ENCODE data around the gene CHN1. TPM values are rescaled to one million over a fixed set of nuclear protein-coding genes. Genes with fewer than 3 reads are reported as not detected.

Gene CHN1
- total RNA-seq, 4 donors from 2014 or later: 3.4 to 60.2 (median 7.1) TPM

GRCh38 chr2:174984561-174984960 lies 20.6 kb downstream of the CHN1 start:
- no peaks in the 10 kb centered on the region for H3K36me3 ChIP-seq
- DNase-seq: no peak
- H3K27ac ChIP-seq: no peak overlapping the region
- H3K4me1 ChIP-seq: no peaks in the 10 kb centered on the region
- H3K9me3 ChIP-seq: no peaks in the 10 kb centered on the region
- TF ChIP-seq CTCF (IDR thresholded peaks at IDR 0.05): no peak
- TF ChIP-seq POLR2A (IDR thresholded peaks at IDR 0.05): no peak
- H3K4me3 ChIP-seq: no peak overlapping the region
- no peaks in the 10 kb centered on the region for H3K27me3 ChIP-seq

GRCh38 chr2:174981331-174981730 lies 23.9 kb downstream of the CHN1 start:
- DNase-seq: no peak
- Histone ChIP-seq H3K36me3 (no peaks in the 10 kb centered on the region), H3K4me1 (no peaks in the 10 kb centered on the region), H3K9me3 (no peaks in the 10 kb centered on the region), H3K27me3 (no peaks in the 10 kb centered on the region), H3K4me3 (no peak overlapping the region), H3K27ac (no peak overlapping the region)
- no peak for TF ChIP-seq POLR2A (IDR thresholded peaks at IDR 0.05)
- no peak for TF ChIP-seq CTCF (IDR thresholded peaks at IDR 0.05)

GRCh38 chr2:174979996-174980395 lies 25.2 kb downstream of the CHN1 start:
- Histone ChIP-seq H3K9me3 (no peaks in the 10 kb centered on the region), H3K36me3 (no peaks in the 10 kb centered on the region), H3K4me3 (no peak overlapping the region), H3K27ac (no peak overlapping the region), H3K4me1 (no peaks in the 10 kb centered on the region), H3K27me3 (no peaks in the 10 kb centered on the region)
- no peak for DNase-seq
- TF ChIP-seq CTCF (IDR thresholded peaks at IDR 0.05) (no peak), POLR2A (IDR thresholded peaks at IDR 0.05) (no peak)

- peaks cover 0 to 1% (median 0%) of the 10 kb centered on the region in 4 donors for H3K4me1 ChIP-seq
- DNase-seq: no peak
- TF ChIP-seq CTCF (IDR thresholded peaks at IDR 0.05) (no peak), POLR2A (IDR thresholded peaks at IDR 0.05) (no peak)
- H3K27me3 ChIP-seq: no peaks in the 10 kb centered on the region
- H3K36me3 ChIP-seq: no peaks in the 10 kb centered on the region
- H3K4me3 ChIP-seq: no peak overlapping the region
- H3K27ac ChIP-seq: no peak overlapping the region
- H3K9me3 ChIP-seq: no peaks in the 10 kb centered on the region
These were observed 27.8 kb downstream of the CHN1 start for GRCh38 chr2:174977364-174977763.

- TF ChIP-seq POLR2A (IDR thresholded peaks at IDR 0.05) (no peak), CTCF (IDR thresholded peaks at IDR 0.05) (no peak)
- Histone ChIP-seq H3K4me1 (peaks cover 0 to 12% (median 0%) of the 10 kb centered on the region in 4 donors), H3K4me3 (no peak overlapping the region), H3K27me3 (no peaks in the 10 kb centered on the region), H3K27ac (no peak overlapping the region), H3K9me3 (no peaks in the 10 kb centered on the region), H3K36me3 (no peaks in the 10 kb centered on the region)
- no peak for DNase-seq
These were observed 31.1 kb downstream of the CHN1 start for GRCh38 chr2:174974131-174974530.

- H3K4me3 ChIP-seq: no peak overlapping the region
- H3K27me3 ChIP-seq: no peaks in the 10 kb centered on the region
- peaks cover 0 to 12% (median 0%) of the 10 kb centered on the region in 4 donors for H3K4me1 ChIP-seq
- no peak for DNase-seq
- H3K27ac ChIP-seq: no peak overlapping the region
- H3K36me3 ChIP-seq: no peaks in the 10 kb centered on the region
- no peak for TF ChIP-seq POLR2A (IDR thresholded peaks at IDR 0.05)
- TF ChIP-seq CTCF (IDR thresholded peaks at IDR 0.05): no peak
- no peaks in the 10 kb centered on the region for H3K9me3 ChIP-seq
These were observed 32.3 kb downstream of the CHN1 start for GRCh38 chr2:174972924-174973323.
